ENCODE data around the gene MAGI2. TPM values are rescaled to one million over a fixed set of nuclear protein-coding genes. Genes with fewer than 3 reads are reported as not detected.

Gene MAGI2
- total RNA-seq, 4 donors from 2014 or later, result 7.8 to 44.7 (median 21.1) TPM

DNA sequence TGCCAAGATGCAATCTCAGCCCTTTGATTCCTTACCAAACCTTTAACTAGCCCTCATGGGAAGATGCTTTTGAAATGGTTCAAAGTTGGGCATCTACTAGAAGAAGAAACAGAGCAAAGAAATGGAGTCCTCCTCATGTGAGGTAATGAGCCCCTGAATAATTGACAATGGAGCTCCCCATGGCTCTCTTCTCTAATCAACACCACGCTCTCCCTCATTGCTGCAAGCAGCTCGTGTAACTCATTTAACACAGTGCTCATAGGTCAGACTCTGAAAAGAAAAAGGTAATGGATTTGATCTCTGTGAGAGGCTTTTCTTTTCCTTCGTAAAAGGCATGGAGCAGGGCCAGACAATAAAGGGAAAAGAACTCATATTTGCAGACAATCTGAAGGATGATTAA is 1342.1 kb downstream of the MAGI2 start:
- 59 to 70% methylated on average over 2 to 3 of the region's 3 CpGs for WGBS, 2 donors (ENCODE audit: low coverage in 1 of 2)
- H3K4me1 ChIP-seq, result no peaks in the 10 kb centered on the region
- no peaks in the 10 kb centered on the region for H3K36me3 ChIP-seq
- H3K9me3 ChIP-seq, result no peaks in the 10 kb centered on the region
- no peaks in the 10 kb centered on the region for H3K27me3 ChIP-seq
- H3K27ac ChIP-seq, result no peak overlapping the region
- ATAC-seq, result no peak
- TF ChIP-seq POLR2A (IDR thresholded peaks at IDR 0.05) (no peak), EP300 (IDR thresholded peaks at IDR 0.05) (no peak), POLR2AphosphoS5 (IDR thresholded peaks at IDR 0.05) (no peak)
- TF ChIP-seq, protein P1, sequence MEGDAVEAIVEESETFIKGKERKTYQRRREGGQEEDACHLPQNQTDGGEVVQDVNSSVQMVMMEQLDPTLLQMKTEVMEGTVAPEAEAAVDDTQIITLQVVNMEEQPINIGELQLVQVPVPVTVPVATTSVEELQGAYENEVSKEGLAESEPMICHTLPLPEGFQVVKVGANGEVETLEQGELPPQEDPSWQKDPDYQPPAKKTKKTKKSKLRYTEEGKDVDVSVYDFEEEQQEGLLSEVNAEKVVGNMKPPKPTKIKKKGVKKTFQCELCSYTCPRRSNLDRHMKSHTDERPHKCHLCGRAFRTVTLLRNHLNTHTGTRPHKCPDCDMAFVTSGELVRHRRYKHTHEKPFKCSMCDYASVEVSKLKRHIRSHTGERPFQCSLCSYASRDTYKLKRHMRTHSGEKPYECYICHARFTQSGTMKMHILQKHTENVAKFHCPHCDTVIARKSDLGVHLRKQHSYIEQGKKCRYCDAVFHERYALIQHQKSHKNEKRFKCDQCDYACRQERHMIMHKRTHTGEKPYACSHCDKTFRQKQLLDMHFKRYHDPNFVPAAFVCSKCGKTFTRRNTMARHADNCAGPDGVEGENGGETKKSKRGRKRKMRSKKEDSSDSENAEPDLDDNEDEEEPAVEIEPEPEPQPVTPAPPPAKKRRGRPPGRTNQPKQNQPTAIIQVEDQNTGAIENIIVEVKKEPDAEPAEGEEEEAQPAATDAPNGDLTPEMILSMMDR (IDR thresholded peaks at IDR 0.05), result no peak
- H3K4me3 ChIP-seq, result no peak overlapping the region

DNA sequence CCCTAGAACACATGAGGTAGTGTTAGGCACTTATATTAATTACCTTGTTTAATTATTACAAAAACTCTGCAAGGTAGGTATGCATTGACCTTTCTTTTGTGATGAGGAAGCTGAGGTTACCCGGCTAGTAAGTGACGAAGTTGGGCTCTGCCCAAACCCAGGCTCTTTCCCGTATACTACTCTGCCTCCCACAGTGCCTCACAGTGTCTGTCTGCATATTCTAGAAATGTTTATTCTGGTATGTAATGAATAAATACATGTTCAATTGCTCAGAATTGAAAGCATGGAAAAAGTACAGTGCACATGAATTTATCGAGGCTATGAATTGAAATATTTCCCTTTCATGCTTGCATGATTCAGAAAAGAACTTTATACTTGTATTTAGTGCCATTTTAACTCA is 1350.0 kb downstream of the MAGI2 start:
- no peaks in the 10 kb centered on the region for H3K4me1 ChIP-seq

DNA sequence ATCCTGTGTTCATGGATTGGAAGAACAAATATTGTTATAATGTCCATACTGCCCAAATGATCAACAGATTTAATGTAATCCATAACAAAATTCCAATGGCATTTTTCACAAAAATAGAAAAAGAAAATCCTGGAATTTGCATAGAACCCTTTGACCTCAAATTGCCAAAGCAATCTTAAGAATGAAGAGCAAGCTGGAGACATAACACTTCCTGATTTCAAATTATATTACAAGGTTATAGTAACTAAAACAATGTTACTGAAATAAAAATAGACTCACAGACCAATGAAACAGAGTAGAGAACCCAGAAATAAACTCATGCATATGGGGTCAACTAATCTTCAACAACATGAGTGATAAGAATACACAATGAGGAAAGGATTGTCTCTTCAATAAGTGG is 1352.4 kb downstream of the MAGI2 start:
- Histone ChIP-seq H3K27me3 (no peaks in the 10 kb centered on the region), H3K4me3 (no peak overlapping the region), H3K27ac (no peak overlapping the region), H3K9me3 (no peaks in the 10 kb centered on the region), H3K4me1 (no peaks in the 10 kb centered on the region), H3K36me3 (no peaks in the 10 kb centered on the region)
- no peak for ATAC-seq
- TF ChIP-seq POLR2A (IDR thresholded peaks at IDR 0.05) (no peak), EP300 (IDR thresholded peaks at IDR 0.05) (no peak), POLR2AphosphoS5 (IDR thresholded peaks at IDR 0.05) (no peak)
- TF ChIP-seq, protein P1 (IDR thresholded peaks at IDR 0.05), result no peak

More for the DNA sequence above, 1350.0 kb downstream of the MAGI2 start:
- WGBS, 2 donors (ENCODE audit: low coverage in 1 of 2), result 61 to 80% methylated on average over 4 of the region's 4 CpGs
- no peaks in the 10 kb centered on the region for H3K27me3 ChIP-seq
- no peaks in the 10 kb centered on the region for H3K9me3 ChIP-seq
- no peak overlapping the region for H3K27ac ChIP-seq
- ATAC-seq, result no peak
- H3K4me3 ChIP-seq, result no peak overlapping the region
- no peaks in the 10 kb centered on the region for H3K36me3 ChIP-seq
- TF ChIP-seq, protein P1 (IDR thresholded peaks at IDR 0.05), result no peak
- TF ChIP-seq POLR2A (IDR thresholded peaks at IDR 0.05) (no peak), POLR2AphosphoS5 (IDR thresholded peaks at IDR 0.05) (no peak), EP300 (IDR thresholded peaks at IDR 0.05) (no peak)

DNA sequence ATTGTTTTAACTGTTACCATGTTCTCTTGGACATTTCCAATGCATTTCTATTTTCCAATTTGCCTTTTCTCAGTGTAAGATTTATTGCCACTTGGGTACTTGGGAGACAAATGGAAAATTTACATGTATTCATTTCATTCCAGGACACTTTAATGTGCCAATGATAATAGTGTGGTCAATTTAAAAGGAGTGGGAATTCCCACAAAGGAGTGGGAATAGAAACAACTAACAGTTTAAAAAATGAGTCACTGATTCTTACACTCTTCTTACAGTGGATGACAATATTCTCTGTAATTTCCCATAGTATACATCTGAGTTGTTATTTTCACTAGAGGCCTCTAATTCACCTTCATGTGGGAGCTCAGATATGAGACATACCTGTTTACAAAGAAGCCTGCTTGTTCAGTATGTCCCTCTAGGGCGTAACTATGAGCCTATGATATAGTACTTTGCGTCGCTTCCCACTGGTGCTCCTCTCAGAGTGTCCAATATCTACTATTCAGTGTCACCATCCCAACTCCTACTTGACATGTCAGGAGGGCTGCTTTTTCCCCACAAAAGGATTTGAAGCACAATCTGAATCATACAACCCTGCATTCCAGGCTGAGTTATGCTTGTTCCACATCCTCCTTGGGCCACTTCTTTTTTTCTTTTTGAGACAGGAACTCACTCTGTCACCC is 1353.6 kb downstream of the MAGI2 start:
- WGBS, 2 donors (ENCODE audit: low coverage in 1 of 2), result 59% methylated on average over 3 of the region's 3 CpGs; no CpG with 5 or more reads in 1 of the 2 donors
- Histone ChIP-seq H3K4me3 (no peak overlapping the region), H3K9me3 (no peaks in the 10 kb centered on the region), H3K36me3 (no peaks in the 10 kb centered on the region), H3K27me3 (no peaks in the 10 kb centered on the region), H3K4me1 (no peaks in the 10 kb centered on the region), H3K27ac (no peak overlapping the region)
- ATAC-seq, result no peak
- TF ChIP-seq POLR2AphosphoS5 (IDR thresholded peaks at IDR 0.05) (no peak), POLR2A (IDR thresholded peaks at IDR 0.05) (no peak), EP300 (IDR thresholded peaks at IDR 0.05) (no peak)
- TF ChIP-seq, protein P1 (IDR thresholded peaks at IDR 0.05), result no peak

DNA sequence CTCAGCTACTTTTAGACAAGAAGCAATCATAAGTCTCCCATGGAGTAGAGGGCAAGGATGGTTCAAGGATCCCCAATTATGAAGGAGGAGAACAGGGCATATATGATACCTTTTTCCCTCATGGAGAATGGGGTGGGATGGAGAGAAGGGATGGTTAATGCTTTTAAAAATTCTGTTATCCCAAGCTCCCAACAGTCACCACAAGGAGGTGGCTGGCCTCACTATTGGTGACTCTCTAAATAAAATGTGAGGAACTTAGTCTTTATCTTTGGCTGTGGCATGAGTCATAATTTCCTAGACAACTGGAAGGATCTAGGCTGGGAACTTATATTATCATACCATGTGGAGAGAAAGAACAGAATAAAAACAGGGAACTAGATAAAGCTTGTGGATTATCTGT is 1357.9 kb downstream of the MAGI2 start:
- ATAC-seq, result no peak
- Histone ChIP-seq H3K4me3 (no peak overlapping the region), H3K36me3 (no peaks in the 10 kb centered on the region), H3K9me3 (no peaks in the 10 kb centered on the region), H3K4me1 (no peaks in the 10 kb centered on the region), H3K27ac (no peak overlapping the region), H3K27me3 (no peaks in the 10 kb centered on the region)
- no peak for TF ChIP-seq EP300 (IDR thresholded peaks at IDR 0.05)
- TF ChIP-seq, protein P1 (IDR thresholded peaks at IDR 0.05), result no peak
- no peak for TF ChIP-seq POLR2A (IDR thresholded peaks at IDR 0.05)
- TF ChIP-seq POLR2AphosphoS5 (IDR thresholded peaks at IDR 0.05), result no peak
